Measurements from ENCODE around the gene UPF1.

Gene UPF1

GRCh38 chr19:18793144-18794028 is 38.4 kb upstream of the UPF1 start:
- TF ChIP-seq, protein P1, sequence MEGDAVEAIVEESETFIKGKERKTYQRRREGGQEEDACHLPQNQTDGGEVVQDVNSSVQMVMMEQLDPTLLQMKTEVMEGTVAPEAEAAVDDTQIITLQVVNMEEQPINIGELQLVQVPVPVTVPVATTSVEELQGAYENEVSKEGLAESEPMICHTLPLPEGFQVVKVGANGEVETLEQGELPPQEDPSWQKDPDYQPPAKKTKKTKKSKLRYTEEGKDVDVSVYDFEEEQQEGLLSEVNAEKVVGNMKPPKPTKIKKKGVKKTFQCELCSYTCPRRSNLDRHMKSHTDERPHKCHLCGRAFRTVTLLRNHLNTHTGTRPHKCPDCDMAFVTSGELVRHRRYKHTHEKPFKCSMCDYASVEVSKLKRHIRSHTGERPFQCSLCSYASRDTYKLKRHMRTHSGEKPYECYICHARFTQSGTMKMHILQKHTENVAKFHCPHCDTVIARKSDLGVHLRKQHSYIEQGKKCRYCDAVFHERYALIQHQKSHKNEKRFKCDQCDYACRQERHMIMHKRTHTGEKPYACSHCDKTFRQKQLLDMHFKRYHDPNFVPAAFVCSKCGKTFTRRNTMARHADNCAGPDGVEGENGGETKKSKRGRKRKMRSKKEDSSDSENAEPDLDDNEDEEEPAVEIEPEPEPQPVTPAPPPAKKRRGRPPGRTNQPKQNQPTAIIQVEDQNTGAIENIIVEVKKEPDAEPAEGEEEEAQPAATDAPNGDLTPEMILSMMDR (IDR thresholded peaks at IDR 0.05; ENCODE audit: low read depth, low read length), result no peak
- H3K4me3 ChIP-seq (replicated peaks in 1 of 2; ENCODE audit: low read depth in 2 of 2, low read length in 2 of 2), result no peak overlapping the region
- no peak for DNase-seq (ENCODE audit: low read depth in 2 of 2)

GRCh38 chr19:18794029-18794313 is 37.8 kb upstream of the UPF1 start:
- DNase-seq (ENCODE audit: low read depth in 2 of 2), result no peak
- H3K4me3 ChIP-seq (replicated peaks in 1 of 2; ENCODE audit: low read depth in 2 of 2, low read length in 2 of 2), result no peak overlapping the region
- TF ChIP-seq, protein P1 (IDR thresholded peaks at IDR 0.05; ENCODE audit: low read depth, low read length), result no peak

GRCh38 chr19:18794692-18795091 is 37.1 kb upstream of the UPF1 start:
- TF ChIP-seq, protein P1 (IDR thresholded peaks at IDR 0.05; ENCODE audit: low read depth, low read length), result no peak
- DNase-seq (ENCODE audit: low read depth in 2 of 2), result no peak
- H3K4me3 ChIP-seq (replicated peaks in 1 of 2; ENCODE audit: low read depth in 2 of 2, low read length in 2 of 2), result no peak overlapping the region

GRCh38 chr19:18795540-18795939 is 36.2 kb upstream of the UPF1 start:
- H3K4me3 ChIP-seq (replicated peaks in 1 of 2; ENCODE audit: low read depth in 2 of 2, low read length in 2 of 2), result no peak overlapping the region
- TF ChIP-seq, protein P1 (IDR thresholded peaks at IDR 0.05; ENCODE audit: low read depth, low read length), result no peak
- DNase-seq (ENCODE audit: low read depth in 2 of 2), result peak in 1 of 2 donors; percentile 65

DNA sequence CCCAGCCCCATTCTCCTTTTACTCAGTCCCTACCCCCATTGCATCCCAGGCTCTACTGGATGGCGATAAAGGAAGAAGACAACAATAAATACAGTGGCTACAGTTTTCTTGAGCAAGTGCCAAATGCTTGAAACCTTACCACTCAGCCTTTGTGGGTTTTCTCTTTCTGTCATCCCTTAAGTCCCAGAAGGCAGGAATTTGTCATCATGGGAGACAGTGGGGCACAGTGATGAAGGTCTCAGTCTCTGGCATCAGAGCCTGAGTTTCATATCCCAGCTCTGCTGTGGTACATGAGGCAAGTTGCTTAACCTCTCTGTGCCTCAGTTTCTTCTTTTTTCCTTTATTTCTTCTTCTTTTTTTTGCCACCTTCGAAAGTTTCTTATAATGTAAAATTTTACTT is 35.5 kb upstream of the UPF1 start:
- peak in 1 of 2 donors; percentile 13 for DNase-seq (ENCODE audit: low read depth in 2 of 2)
- TF ChIP-seq, protein P1 (IDR thresholded peaks at IDR 0.05; ENCODE audit: low read depth, low read length), result no peak
- H3K4me3 ChIP-seq (replicated peaks in 1 of 2; ENCODE audit: low read depth in 2 of 2, low read length in 2 of 2), result no peak overlapping the region

DNA sequence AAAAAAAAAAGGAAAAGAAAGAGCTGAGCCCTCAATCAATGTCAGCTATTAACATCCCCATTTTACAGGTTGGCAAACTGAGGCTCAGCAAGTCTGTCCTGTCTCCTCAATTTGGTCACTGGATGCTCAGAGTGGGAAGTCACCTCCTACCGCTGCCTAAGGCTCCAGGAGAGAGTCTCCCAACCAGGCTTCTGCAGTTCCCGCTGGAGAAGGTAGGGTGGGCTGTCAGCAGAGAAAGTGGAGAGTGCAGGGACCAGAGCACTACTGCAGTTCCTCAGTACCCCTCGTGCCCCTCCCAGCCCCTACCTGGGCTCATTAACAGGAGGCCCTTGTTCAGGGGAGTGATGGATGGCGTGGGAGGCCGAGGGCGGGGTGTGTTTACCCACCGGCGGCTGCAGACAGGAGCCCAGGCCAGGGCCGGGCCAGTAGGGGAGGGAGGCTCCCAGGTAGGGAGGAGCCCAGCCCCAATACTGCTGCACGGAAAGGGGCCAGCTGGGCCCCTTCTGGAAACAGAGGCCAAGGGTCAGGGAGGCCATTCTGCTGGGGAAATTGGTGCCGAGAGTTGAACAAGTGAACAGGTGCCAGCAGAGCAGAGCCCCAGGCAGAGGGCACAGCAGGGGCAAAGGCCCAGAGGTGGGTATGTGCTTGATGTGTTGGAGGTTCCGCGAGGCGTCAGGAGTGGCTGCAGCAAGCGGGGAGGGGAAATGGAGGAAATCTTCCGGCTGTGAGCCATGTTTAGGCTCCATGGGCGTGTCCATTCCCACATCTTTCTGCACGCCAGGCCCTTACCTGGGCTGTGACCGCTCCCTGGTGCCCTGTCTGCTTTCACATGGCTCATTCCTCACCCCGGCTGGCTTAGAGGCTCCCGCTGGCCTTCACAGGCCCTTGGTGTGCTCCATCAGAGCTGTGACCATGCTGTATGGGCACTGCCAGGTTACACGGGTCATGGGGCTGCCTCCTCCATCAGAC is 33.1 kb upstream of the UPF1 start:
- DNase-seq (ENCODE audit: low read depth in 2 of 2), result no peak
- TF ChIP-seq, protein P1 (IDR thresholded peaks at IDR 0.05; ENCODE audit: low read depth, low read length), result peak; percentile 10
- H3K4me3 ChIP-seq (replicated peaks in 1 of 2; ENCODE audit: low read depth in 2 of 2, low read length in 2 of 2), result no peak overlapping the region

Measured in cardiac fibroblast (primary cell).